Inferior parietal cortex (tissue), 1 donor: ENCODE results near the gene C17orf67.

Source experiments
- DNase-seq: peaks from one replicate; pipeline ENCODE4 v3.0.0-alpha.2; 2016; ENCODE audit errors: extremely low spot score

The C17orf67 gene

GRCh38 chr17:56833809-56834379, at the start of gene C17orf67, which contains the start of gene DGKE:
Gene C17orf67 (minus strand): TSS chr17:56833920. CDS start chr17:56815810, 18,110 bp downstream.
Gene DGKE (plus strand): TSS chr17:56834151. CDS start chr17:56834796, 645 bp downstream.
- DNase-seq: peak; percentile 82

- no peak for DNase-seq
Measured at GRCh38 chr17:56881685-56882295, 48.1 kb upstream of the C17orf67 start.

- no peak for DNase-seq
Measured at GRCh38 chr17:56880571-56880970, 46.9 kb upstream of the C17orf67 start.

GRCh38 chr17:56880133-56880532, 46.4 kb upstream of the C17orf67 start:
- no peak for DNase-seq

GRCh38 chr17:56879280-56879679, 45.6 kb upstream of the C17orf67 start:
- DNase-seq: no peak

GRCh38 chr17:56876766-56877179, 43.1 kb upstream of the C17orf67 start:
- DNase-seq: no peak

- DNase-seq: no peak
Measured at GRCh38 chr17:56870081-56870651, 36.4 kb upstream of the C17orf67 start.

- no peak for DNase-seq
Measured at GRCh38 chr17:56868716-56869115, 35.0 kb upstream of the C17orf67 start.

GRCh38 chr17:56867948-56868376, 34.2 kb upstream of the C17orf67 start:
- no peak for DNase-seq

- no peak for DNase-seq
Measured at GRCh38 chr17:56866496-56866895, 32.8 kb upstream of the C17orf67 start.

- no peak for DNase-seq
Measured at GRCh38 chr17:56866076-56866475, 32.4 kb upstream of the C17orf67 start.

GRCh38 chr17:56863974-56864373, 30.3 kb upstream of the C17orf67 start:
- no peak for DNase-seq

GRCh38 chr17:56861899-56862298, 28.2 kb upstream of the C17orf67 start:
- DNase-seq: no peak

- no peak for DNase-seq
Measured at GRCh38 chr17:56851008-56851407, 17.3 kb upstream of the C17orf67 start.

- no peak for DNase-seq
Measured at GRCh38 chr17:56850591-56850990, 16.9 kb upstream of the C17orf67 start.

- no peak for DNase-seq
Measured at GRCh38 chr17:56849131-56849530, 15.4 kb upstream of the C17orf67 start.

- no peak for DNase-seq
Measured at GRCh38 chr17:56847106-56847505, 13.4 kb upstream of the C17orf67 start.

GRCh38 chr17:56845934-56846333, 12.2 kb upstream of the C17orf67 start:
- no peak for DNase-seq

GRCh38 chr17:56842577-56842976, 8.9 kb upstream of the C17orf67 start:
- DNase-seq: no peak

- DNase-seq: no peak
Measured at GRCh38 chr17:56838687-56839086, 5.0 kb upstream of the C17orf67 start.

GRCh38 chr17:56835264-56835585, 1.5 kb upstream of the C17orf67 start:
- DNase-seq: no peak

GRCh38 chr17:56834380-56835263, 902 bp upstream of the C17orf67 start:
- DNase-seq: peak; percentile 36
